ENCODE data around the gene CNTNAP4. TPM values are rescaled to one million over a fixed set of nuclear protein-coding genes. Genes with fewer than 3 reads are reported as not detected.

Gene CNTNAP4
- total and polyA plus RNA-seq, 7 donors, result 0.01 to 0.04 (median 0.03) TPM; not detected in 4

- Histone ChIP-seq H3K27ac (no peak overlapping the region), H3K36me3 (ENCODE audit: insufficient read depth in 1 of 2, low read depth in 1 of 2) (no peaks in the 10 kb centered on the region), H3K9me3 (no peaks in the 10 kb centered on the region), H3K4me1 (no peaks in the 10 kb centered on the region), H3K27me3 (ENCODE audit: insufficient read depth in 3 of 3, low read length in 2 of 3) (no peaks in the 10 kb centered on the region), H3K4me3 (no peak overlapping the region)
- 94 to 98% (median 96%) methylated on average over 2 of the region's 2 CpGs for WGBS, 3 donors
- DNase-seq (no peak), ATAC-seq (no peak)
- intact Hi-C loops (cut with DNase I), result no loop called here
- TF ChIP-seq, protein P1, sequence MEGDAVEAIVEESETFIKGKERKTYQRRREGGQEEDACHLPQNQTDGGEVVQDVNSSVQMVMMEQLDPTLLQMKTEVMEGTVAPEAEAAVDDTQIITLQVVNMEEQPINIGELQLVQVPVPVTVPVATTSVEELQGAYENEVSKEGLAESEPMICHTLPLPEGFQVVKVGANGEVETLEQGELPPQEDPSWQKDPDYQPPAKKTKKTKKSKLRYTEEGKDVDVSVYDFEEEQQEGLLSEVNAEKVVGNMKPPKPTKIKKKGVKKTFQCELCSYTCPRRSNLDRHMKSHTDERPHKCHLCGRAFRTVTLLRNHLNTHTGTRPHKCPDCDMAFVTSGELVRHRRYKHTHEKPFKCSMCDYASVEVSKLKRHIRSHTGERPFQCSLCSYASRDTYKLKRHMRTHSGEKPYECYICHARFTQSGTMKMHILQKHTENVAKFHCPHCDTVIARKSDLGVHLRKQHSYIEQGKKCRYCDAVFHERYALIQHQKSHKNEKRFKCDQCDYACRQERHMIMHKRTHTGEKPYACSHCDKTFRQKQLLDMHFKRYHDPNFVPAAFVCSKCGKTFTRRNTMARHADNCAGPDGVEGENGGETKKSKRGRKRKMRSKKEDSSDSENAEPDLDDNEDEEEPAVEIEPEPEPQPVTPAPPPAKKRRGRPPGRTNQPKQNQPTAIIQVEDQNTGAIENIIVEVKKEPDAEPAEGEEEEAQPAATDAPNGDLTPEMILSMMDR (IDR thresholded peaks at IDR 0.05), result no peak
Observed at GRCh38 chr16:76573281-76573680, 296.1 kb downstream of the CNTNAP4 start.

DNA sequence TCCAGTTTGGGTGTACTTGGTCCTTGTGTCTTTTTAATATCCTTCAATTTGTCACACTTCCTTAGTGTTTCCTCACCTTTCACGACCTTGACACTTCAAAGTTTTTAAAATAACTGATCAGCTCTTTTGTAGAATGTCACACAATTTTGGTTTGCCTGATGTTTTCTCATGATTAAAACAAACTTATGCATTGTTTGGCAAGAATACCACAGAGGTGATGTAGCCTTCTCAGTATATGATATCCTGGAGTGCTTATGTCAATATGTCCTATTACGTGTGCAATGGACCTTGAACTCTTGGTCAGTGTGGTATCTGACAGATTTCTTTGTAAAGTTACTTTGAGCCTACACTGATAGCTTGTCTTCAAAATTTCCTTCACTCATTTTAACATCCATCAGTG is 297.4 kb downstream of the CNTNAP4 start:
- Histone ChIP-seq H3K4me3 (no peak overlapping the region), H3K4me1 (no peaks in the 10 kb centered on the region), H3K27me3 (ENCODE audit: insufficient read depth in 3 of 3, low read length in 2 of 3) (no peaks in the 10 kb centered on the region), H3K9me3 (no peaks in the 10 kb centered on the region), H3K27ac (no peak overlapping the region), H3K36me3 (ENCODE audit: insufficient read depth in 1 of 2, low read depth in 1 of 2) (no peaks in the 10 kb centered on the region)
- no peak for ATAC-seq
- intact Hi-C loops (cut with DNase I), result no loop called here
- TF ChIP-seq, protein P1 (IDR thresholded peaks at IDR 0.05), result no peak
- no peak for DNase-seq
- WGBS, 3 donors, result 57 to 64% (median 59%) methylated on average over 2 of the region's 2 CpGs

- H3K27ac ChIP-seq, result no peak overlapping the region
- intact Hi-C loops (cut with DNase I), result no loop called here
- no peaks in the 10 kb centered on the region for H3K36me3 ChIP-seq (ENCODE audit: insufficient read depth in 1 of 2, low read depth in 1 of 2)
- H3K9me3 ChIP-seq, result no peaks in the 10 kb centered on the region
- 53 to 74% (median 55%) methylated on average over 5 of the region's 5 CpGs for WGBS, 3 donors
- DNase-seq (no peak), ATAC-seq (no peak)
- H3K27me3 ChIP-seq (ENCODE audit: insufficient read depth in 3 of 3, low read length in 2 of 3), result no peaks in the 10 kb centered on the region
- no peak overlapping the region for H3K4me3 ChIP-seq
- H3K4me1 ChIP-seq, result no peaks in the 10 kb centered on the region
- TF ChIP-seq, protein P1 (IDR thresholded peaks at IDR 0.05), result no peak
Observed at GRCh38 chr16:76576526-76576925, 299.3 kb downstream of the CNTNAP4 start.

GRCh38 chr16:76577003-76577402 is 299.8 kb downstream of the CNTNAP4 start:
- Histone ChIP-seq H3K36me3 (ENCODE audit: insufficient read depth in 1 of 2, low read depth in 1 of 2) (no peaks in the 10 kb centered on the region), H3K27me3 (ENCODE audit: insufficient read depth in 3 of 3, low read length in 2 of 3) (no peaks in the 10 kb centered on the region), H3K4me1 (no peaks in the 10 kb centered on the region), H3K4me3 (no peak overlapping the region), H3K27ac (no peak overlapping the region), H3K9me3 (no peaks in the 10 kb centered on the region)
- TF ChIP-seq, protein P1 (IDR thresholded peaks at IDR 0.05), result no peak
- DNase-seq, result no peak
- no peak for ATAC-seq
- intact Hi-C loops (cut with DNase I), result no loop called here
- 84 to 95% (median 90%) methylated on average over 4 of the region's 4 CpGs for WGBS, 3 donors

DNA sequence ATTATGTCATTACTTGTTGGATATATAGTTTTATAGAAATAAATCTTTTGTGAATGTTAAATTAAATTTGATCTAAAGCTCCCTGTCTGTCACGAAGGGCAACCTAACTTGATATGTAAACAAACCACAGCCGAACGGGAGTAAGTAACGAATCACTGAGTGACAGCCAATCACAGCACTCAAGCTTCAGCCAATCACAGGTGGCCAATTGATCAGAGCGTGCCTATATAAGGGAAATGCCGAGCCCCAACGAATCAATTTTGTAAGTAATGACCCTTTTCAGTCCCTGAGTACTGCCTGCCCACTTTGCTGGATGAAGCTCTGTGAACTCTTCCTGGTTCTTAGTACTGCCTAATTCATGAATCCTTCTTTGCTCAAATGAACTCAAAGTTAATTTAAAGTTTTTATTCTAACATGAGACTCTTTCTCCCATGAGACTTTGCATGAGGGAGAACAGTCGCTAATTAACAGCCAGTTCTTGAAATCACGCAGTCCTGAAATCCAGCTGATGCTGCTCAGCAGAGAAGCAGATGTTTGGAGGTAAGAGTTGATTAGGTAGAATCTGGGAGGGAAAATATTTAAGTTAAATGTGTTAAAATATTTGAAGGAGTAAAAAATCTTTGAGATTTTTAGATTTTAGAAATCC is 302.2 kb downstream of the CNTNAP4 start:
- Histone ChIP-seq H3K36me3 (ENCODE audit: insufficient read depth in 1 of 2, low read depth in 1 of 2) (no peaks in the 10 kb centered on the region), H3K27me3 (ENCODE audit: insufficient read depth in 3 of 3, low read length in 2 of 3) (peaks cover 0 to 3% (median 0%) of the 10 kb centered on the region in 3 donors), H3K4me3 (no peak overlapping the region), H3K27ac (no peak overlapping the region), H3K4me1 (no peaks in the 10 kb centered on the region), H3K9me3 (no peaks in the 10 kb centered on the region)
- intact Hi-C loops (cut with DNase I), result no loop called here
- WGBS, 3 donors, result 80 to 88% (median 86%) methylated on average over 9 of the region's 9 CpGs
- TF ChIP-seq, protein P1 (IDR thresholded peaks at IDR 0.05), result no peak
- no peak for DNase-seq
- ATAC-seq, result no peak

Measured in psoas muscle (tissue), 8 donors.